Left renal cortex interstitium (tissue), 4 donors: ENCODE data around the gene SLC26A9. TPM values are rescaled to one million over a fixed set of nuclear protein-coding genes. Genes with fewer than 3 reads are reported as not detected.

ENCODE experiments used
- DNase-seq, 4 donors: peaks; one replicate each; pipeline ENCODE4 v3.0.0-alpha.2; 2013; ENCODE audit warnings: low read depth in 4 of 4, low spot score in 2 of 4, missing footprints in 1 of 4
- polyA plus RNA-seq, 4 donors: library from polyadenylated mRNA; unstranded; fragments of 120-200 nt; gene quantifications; one replicate each; pipeline ENCODE4 v1.2.1, GENCODE V29; 2013; ENCODE audit not compliant: insufficient read length in 4 of 4

The SLC26A9 gene
- polyA plus RNA-seq, 4 donors: 0.14 to 0.39 (median 0.25) TPM

DNA sequence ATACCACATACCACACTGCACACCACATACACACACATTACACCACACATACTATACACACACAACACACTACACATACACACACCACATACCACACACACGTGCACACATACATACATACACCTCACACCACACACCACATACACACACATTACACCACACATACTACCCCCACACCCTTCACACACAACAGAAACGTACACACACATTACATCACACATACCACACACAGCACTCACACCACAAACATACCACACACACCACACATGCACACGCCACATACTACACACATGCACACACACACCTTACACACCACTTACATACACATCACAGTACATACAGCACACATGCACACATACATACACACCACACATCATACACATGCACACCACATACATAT, 31.5 kb upstream of the SLC26A9 start:
- no peak for DNase-seq

DNA sequence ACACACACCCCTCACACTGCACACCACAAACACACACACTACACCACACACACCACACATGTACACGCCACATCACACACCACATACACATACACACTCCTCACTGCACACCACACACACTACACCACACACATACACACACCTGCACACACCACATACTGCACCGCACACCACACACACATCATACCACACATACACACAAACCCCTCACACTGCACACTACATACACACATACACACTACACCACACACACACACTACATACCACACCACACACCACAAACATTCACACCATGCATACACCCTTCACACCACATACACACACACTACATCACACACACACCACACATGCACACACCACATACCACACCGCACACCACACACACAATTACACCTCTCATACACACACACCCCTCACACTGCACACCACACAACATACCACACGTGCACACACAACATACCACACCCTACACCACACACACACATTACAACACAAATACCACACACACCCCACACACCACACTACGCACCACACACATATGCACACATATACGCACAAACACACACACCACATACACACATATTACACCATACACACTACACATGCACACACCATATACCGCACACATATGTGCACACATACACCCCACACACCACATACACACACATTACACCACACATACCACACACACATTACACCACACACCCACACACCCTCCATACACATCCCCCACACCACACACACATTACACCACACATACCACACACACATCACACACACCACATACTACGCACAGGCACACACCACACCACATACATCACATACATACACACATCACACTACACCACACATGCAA, 30.3 kb upstream of the SLC26A9 start:
- no peak for DNase-seq

DNA sequence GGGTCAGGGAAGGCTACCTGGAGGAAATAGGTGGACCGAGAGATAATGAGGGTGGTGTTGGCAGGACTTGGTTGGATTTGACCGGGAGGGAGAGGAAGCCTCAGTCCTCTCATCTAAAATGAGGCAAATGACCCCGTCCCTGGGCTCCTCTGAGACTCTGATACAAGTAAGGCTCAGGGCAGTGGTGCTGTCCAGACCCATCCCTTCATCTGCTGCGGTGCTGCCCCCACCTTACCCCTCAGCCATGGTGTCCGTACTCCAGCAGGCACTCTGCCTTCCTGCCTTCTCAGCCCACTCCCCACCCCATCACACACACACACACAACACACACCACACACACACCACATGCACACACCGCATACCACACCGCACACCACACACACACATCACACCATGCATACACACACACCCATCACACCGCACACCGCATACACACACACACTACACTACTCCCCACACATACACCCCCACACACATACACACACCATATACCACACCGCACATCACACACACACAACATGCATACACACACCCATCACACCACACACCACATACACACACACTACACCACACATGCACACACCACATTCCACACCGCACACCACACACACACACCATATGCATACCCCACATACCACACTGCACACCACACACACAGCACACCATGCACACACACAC, 29.4 kb upstream of the SLC26A9 start:
- no peak for DNase-seq

DNA sequence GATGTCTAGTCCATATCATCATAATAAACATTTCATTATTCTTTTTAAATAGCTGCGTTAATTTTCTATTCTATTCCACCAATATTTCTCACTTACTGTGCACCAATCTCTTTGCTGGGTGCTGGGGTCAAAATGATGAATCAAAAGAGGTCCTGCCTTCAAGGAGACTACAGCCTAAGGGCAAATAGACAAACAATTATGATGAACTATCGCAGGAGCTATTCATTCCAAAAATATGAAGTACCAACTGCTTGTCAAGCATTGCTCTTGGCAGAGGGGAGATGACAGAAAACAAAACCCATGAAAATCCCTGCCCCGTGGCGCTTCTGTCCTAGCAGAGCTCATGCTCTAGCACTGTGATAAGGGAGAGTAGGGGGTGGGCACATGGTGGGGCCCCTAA, 28.8 kb upstream of the SLC26A9 start:
- no peak for DNase-seq

DNA sequence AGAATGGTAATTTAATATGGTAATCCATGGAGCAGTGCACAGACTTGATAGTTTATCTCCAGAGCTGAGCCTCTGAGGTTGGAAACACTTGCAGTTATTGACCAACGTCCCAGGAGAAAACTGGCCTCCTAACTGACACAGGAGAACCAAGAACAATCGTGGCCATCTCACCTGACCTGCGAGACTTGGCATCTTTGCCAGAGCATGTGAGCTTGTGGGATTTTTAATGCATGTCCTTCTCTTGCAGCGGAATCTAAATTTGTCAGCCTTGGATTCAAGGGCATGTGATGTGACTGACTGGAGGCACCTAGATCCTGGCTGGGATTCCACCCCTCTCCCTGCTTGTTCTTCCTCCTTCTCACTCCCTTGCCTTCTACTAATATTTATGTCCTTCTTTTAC, 27.8 kb upstream of the SLC26A9 start:
- no peak for DNase-seq

DNA sequence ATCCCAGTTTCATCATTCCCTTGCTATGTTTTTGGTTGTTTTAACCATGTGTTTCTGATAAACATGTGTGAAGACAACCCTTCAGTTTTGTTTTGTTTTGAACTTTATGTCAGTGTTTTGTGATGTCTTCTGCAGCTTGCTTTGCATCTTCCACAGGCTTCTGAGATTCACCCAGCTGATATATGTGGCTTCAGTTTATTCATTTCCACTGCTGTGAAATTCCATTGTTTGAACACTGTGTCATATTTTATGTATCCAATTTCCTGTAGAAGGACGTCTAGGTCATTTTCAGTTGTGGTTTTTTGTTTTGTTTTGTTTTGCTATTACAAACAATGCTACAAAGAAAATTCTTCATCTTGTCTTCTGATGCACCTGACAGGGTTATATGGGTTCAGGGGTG, 27.2 kb upstream of the SLC26A9 start:
- no peak for DNase-seq

DNA sequence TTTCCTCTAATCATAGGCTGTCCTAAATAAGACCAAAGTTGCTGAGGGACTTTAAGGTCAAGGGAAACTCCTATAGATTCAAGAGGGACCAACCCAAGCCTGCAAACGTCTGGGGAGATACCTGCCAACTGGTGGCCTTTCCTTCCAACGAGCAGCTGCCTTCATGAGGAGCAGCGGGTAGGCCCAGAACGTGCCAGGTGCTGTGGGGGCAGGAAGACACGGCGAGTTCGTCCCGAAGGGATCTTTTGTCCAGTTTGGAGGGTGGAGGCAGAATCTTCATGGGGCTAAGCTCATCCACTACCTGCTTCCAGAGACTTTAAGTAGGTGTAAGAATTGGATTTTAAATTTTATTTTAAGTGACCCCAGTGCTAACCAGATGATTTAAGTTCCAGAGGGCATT, 26.0 kb upstream of the SLC26A9 start:
- no peak for DNase-seq

DNA sequence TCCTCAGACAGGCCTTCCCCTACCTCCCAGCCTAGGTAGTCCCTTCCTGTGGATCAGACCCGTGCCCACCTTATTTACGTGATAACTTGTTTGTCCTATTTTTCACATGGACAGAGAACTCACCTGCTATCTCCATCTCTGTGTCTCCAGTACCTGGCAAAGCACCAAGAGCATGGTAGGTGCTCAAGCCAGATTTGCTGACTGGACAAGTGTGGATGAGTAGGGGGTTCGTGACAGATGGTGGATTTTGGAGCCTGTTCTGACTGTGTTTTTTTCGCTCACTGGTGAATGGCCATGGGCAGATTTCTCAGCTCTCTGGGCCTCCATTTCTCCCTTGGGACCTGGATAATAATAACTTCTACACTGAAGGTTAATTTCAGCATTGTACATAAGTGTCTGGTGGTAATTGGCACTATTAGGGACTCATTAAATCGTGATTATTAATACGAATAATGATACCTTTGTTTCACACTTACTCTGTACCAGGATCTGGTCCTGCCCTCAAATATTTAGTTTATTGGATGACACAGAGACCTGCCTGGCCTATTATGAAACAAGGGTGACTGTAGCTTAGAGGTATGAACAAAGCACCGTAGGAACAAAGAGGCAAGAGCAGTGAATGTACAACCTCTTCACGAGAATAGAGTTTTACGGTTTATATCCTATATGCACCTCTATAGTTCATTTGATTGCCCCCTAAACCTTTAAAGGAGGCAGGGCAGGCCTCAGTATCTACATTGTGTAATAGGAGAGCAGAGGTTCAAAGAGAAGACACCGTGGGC, 24.5 kb upstream of the SLC26A9 start:
- DNase-seq: no peak

DNA sequence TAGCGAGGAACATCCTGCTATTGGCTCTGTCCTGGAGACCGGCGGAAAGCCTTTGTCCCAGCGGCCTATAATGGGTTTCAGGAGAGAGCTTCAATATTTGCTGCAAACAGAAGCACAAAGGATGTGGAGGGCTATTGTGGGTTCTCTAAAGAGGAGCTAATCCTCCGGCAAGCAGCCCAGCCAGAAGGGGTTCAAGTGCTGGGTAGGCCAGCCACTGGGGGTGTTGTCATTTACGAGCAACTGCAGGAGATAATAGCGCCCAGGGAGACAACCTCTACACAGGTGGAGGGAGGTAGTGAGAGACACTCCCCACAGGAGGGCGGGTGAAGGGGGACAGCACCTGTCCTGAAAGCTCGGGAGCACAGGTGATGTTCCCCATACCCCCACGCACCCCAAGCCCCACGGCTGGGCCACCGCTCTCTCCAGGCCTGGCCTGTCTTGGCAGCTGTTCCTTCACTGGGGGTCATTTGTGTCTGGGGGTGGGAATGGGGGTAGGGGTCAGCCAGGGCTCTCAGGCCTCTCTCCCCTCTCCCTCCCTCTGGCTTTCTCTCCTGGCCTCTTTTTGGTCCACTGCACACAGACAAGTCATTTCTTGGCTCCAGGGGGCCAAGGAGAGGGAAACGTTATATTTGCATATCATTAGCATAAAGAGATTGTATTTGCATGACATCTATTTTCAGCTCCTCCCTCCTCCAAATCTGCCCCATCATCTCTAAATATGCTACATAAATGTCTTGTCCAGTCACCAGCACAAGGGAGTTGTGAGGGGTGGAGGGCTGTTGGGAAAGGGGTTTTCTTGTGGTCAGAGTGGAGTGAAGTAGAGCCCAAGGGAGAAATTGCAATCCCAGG, 22.0 kb upstream of the SLC26A9 start:
- DNase-seq: no peak

DNA sequence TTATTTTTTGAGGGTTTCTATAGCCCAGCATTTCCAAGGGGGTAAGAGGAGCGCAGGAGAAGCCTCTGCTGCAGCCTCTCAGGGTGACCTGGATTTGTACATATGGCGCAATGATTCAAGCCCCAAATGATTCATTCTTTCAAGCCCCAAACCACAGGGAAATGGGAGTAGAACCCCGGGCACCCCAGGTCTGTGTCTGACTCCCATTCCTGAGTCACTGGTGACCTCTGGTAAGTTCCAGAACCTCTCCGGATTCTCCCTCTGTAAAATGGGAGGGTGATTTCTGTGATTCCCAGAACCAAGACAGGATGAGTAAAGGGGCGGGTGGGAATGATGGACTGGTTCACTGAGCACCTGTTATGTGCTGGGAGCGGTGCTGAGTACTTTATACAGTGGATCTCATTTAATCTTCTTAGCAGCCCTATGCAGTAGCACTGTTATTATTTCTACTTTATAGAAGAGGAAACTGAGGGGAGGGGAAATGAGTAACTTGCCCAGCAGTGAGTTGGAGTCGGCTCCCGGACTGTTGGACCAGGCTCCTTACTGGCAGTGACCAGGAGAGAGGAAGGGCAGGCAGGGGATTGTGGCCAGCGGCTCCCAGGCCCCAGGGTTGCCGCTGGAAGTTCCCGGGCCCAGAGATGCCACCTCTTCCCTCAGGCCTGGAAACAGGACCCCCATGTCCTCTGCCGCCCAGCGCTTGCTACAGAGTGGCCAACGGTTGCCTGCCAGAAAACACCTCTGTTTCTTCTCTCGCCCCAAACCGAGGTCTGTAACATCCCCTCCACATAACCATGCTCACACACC, 20.3 kb upstream of the SLC26A9 start:
- DNase-seq: no peak

DNA sequence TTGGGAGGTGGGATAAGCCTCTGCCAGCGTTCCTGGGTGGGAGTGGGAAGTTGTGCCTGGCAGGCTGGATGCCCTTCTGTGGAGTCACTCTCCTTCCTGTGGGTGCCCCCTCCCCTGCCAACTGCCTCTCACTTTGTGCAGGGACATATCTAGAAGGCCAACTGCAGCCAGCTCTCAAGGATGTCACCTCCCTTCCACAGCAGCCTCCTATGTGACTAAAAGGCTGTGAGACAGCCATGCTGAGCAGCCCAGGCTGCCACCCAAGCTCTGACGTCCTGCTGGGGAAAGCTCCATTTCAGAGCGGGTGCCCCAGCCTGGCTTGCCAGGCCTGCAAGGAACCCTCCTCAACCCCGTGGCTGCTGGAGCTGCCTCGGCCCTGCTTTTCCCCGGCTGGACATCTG, 19.6 kb upstream of the SLC26A9 start:
- DNase-seq: no peak

DNA sequence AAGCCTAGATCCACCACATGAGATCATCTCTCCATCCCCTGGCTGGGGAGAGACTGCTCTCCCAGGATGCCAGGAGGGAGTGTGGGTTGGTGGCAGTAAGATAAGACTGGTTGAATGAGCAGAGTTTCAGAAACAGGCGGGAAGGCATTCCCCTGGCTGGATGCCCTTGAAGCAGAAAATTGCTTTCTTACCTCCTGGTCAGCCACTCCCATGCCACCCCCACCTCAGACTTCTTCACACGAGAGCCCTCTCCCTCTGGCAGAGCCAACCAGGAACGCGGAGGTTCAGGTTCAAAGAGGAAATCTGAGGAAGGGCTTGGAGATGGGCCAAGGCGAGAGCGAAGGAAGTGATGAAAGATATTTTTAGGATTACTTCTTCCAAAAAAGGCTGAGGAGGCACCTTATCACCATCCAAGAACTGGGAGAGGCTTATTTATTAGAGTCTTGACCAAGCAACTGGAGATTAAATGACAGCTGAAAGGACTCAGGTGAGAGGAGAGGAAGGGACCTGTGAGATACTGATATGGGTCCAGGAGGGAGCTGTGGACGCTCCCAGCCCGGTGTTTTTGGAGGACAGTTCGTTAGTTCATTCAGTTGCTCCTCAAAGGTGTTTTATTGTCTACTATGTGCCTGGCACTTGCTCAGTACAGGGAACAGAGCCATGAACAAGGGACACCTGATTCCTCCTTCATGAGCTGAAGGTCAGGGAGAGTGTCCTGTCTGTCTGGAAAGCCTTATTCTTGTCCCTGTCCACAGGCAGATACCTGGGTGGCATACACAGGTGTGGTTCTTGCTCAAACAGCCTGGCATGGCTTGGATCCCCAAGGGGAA, 18.9 kb upstream of the SLC26A9 start:
- DNase-seq: peak in 1 of 4 donors; percentile 33

DNA sequence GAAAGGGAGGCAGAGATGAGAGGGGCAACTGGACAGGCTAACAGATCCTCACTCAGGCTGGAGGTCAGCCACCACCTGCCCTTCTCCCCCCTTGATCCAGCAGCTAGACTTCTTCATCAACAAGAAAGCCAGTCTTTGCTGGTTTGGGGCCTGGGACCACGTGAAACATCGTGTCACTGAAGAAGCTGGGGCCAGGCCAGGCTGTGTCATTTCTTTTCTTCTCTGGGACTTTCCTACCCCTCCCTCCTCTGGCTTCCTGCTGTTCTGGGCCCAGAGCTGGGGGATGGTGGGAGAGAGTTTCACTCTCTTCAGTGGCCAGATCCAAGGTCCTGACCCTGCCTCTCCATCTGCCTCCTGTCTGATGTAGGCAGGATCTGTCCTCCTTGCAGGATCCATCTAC, 18.1 kb upstream of the SLC26A9 start:
- peak in 1 of 4 donors; percentile 20 for DNase-seq

DNA sequence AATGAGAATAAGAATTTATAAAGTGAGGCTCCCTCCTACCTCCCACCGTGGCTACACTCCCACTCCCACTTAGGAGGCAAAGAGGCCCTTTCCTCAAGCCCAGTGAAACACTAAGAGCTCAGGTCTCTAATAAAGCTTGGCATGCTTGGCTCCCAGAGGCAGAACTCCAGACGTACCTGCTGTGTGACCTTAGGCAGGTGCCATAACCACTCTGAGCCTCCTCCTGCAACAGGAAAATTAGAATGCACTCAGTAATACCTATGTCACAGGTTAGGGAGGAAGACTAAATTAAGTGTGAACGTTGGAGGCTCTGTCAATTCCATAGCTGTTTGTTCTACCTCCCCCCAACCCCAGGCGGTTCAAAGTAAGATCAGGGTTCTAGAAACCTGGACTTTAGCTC, 16.5 kb upstream of the SLC26A9 start:
- DNase-seq: no peak

DNA sequence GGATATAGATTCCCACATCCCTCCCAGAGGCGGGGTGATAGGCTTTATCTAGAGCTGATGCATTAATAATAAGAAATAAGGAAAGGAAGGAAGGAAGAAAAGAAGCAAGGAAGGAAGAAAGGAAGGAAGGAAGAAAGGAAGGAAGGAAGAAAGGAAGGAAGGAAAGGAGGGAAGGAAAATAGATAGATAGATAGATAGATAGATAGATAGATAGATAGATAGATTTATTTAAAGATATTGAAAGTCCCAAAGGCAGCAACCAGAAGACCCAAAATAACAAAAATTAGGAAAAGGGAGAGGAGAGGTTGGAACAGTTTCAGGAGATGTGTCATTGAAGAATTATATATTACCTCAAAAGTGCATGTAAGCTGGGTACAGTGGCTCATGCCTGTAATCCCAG, 12.2 kb upstream of the SLC26A9 start:
- no peak for DNase-seq

DNA sequence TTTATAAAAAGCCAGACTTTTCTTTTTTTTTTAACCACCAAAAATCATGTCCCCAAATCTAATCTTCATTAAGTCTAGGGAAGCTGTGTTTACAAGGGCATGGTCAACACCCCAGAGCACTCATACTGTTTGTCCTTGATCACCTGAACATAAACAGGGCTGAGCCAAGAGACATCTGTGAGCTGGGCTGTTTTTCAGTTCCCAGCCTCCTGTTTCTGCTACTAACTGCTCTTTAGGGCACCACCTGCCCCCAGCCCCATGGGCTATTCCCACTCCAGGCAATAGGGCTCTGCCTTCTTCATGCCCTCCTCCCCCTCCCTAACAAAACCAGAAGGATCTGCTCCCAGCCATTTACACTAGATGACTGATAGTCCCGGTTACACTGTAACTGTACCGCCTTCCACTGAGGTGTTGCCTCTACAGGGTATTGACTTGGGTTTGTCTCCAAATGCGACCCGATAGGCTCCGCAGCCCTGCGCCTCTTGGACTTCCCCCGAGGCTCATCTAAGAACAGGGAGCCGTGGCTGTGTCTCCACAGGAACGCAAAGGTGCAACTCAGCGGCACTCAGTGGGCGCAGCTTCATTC, 11.7 kb upstream of the SLC26A9 start:
- DNase-seq: no peak

DNA sequence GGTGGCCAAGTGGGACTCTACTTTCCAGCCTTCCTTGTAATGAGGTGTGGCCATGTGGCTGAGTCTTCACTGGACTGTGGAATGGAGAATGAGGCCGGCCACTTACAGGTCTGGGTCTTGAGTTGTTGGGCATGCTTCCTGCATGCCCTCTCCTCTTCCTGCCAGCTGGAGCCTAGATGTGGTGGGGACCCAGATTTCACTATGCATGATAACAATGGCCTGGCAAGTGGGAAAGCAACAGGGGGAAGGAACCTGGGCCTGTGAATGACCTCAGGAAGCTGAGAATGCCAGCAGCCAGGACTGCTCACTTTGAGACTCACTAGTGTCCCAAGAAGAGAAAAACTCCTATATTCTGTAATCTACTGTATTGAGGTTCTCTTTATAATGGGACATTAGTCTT, 8.5 kb upstream of the SLC26A9 start:
- no peak for DNase-seq

DNA sequence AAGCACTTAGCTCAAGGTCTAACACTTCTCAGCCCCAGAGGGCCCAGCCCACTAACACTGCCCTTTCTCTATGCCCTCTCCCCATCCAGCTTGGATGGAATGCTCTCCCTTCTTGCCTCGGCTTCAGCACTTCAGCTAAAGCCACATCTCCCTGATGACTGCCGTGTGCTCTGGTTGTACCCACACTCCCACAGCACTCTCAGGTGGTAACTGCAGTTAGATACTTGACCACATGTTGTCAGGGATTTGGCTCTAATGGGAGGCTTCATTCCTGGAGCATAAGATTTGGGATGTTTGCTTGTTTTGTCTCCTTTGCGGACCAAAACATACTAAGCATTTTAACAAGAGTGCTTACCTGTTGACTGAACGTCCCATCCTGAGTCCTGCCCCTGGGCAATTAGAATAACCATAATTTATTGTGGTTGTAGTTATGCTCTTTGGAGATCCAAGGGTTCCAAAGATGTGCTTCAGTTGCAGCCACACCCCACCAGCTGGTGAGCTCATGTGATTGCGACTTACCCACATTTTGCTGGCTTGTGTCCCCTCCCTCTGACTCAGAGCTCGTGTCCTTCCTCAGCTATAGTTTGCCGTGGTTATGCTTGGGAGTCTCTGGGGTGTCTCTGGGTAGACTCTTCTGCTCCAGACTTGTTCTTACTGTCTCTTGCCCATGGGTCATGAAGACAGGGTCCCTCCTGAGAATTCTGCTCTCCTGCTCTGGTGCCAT, 7.7 kb upstream of the SLC26A9 start:
- DNase-seq: no peak
